GM19328 (cell line): ENCODE data around the gene ADARB2.

Experiments used
- ATAC-seq: cut with Tn5 transposase; IDR thresholded peaks from one replicate; pipeline ENCODE4 v1.9.1; 2021; ENCODE audit warnings: mild to moderate bottlenecking, moderate library complexity; ENCODE audit not compliant: unreplicated experiment

ADARB2 gene

DNA sequence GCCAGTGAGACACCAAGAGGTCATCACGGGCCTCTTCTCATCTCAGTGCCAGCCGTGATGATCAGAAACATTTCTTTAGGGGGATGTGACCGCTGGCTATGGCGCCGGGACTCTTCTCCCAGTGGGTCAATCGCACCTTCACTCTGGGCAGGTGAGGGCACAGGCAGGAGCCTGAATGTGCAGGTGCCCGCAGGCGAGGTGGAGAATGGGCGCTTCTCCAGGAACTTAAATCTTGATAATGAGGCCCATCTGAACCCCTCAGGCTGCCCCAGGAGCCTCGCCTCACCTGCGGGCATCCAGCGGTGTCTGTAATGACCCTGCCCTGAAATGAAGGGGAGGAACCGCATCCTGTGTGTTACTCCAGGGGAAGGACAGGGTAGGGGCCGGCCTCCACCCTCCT, 204.7 kb downstream of the ADARB2 start:
- no peak for ATAC-seq

DNA sequence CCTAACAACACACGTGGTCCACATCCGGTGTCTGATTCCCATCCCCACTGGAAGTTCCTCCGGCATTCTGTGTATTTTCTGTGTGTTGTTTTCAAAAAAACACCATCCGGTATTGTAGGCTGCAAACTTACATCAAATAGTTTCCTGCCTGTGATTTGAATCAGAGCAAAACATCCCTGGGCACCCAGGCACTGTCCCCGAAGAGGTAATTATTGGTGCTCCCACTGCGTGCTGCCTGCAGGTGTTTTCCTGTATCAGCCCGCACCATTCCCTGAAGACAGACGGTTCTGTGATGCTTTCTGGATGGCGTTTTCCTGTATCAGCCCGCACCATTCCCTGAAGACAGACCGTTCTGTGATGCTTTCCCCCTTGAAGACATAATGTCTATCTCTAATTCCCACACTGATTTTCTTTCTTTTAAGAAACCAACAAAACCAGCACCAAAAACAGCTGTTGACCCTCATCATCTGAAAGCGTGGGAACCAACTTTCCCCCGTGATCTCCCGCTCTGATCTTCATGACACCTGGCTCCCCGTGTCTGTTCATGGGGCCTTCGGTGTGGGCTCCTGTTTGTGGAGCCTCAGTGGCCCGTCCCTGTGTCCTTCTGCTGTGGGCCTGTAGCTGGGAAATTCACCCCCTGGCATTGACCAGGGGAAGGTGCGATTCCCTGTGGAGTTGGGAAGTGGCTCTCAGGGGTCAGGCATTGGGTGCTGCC, 205.3 kb downstream of the ADARB2 start:
- ATAC-seq = no peak

DNA sequence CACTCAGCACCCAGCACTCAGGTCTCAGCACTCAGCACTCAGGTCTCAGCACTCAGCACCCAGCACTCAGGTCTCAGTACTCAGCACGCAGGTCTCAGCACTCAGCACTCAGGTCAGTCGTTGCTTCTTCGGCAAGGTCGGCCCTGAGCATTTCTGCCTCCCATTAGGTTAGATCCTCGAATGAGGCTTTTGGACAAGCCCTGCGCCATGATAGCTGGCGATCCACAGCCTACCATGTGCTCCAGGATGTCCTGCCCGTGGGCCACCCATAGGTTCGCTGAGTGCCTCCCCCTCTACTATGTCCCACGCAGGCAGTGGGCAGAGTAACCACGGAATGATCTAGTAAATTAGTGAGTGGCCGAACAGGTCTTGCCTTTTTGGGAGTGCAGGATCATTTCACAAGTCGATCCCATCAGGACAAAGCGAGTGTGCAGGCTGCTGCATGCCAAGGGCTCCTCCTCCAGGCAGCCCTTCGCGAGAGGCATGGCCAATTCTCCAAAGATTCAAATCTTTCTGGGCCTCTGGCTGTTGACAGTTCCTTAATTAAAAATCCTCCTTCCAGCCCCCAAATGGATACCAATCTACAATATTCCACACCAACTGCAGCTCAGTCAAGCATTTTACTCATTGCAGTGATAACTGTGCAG, 206.3 kb downstream of the ADARB2 start:
- no peak for ATAC-seq

- ATAC-seq = no peak
Observed at GRCh38 chr10:1529806-1530413, 207.4 kb downstream of the ADARB2 start.

GRCh38 chr10:1527951-1528350, 209.4 kb downstream of the ADARB2 start:
- no peak for ATAC-seq

DNA sequence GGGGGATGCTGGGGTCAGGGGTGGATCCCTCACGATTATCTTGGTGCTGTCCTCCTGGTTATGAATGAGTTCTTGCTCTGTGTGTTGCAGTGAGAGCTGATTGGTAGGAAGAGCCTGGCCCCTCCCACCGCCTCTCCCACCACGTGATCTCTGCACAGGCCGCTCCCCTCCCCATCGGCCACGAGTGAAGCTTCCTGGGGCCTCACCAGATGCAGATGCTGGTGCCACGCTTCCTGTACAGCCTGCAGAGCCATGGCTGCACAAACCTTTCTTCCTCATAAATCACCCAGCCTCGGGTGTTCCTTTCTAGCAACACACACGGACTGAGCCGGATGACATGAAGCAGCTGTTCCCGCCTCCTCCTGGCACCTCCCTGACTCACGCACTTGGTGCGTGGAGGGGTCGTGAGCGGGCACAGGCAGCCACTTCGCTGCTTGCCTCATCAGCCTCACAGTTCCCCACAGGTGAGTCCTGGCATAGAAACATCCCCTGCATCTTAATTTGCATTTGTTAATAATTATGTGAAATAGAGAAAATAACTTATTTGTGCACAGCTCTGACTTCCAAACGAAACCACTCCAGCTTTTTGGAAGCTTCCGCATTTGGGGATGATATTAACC, 210.8 kb downstream of the ADARB2 start:
- ATAC-seq = no peak

GRCh38 chr10:1525354-1526162, 211.8 kb downstream of the ADARB2 start:
- no peak for ATAC-seq

DNA sequence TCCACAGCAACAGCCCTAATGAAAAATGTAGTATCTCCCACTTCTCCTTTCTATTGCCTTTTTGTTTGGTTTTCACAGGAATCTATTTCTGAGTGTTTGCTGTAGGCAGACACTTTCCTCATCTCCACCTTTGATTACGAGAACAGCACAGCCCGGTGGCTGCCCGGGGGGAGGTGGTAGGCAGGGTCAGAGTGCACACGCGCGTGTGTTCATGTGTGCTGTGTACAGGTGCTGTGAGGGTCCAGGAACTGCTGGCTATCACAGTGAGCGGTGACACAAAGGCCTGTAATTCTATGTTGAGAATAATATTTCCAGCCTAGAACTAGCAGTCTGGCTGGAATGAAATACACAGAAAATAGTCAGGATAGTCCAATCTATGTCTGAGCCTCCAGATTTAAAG, 212.8 kb downstream of the ADARB2 start:
- ATAC-seq = no peak

DNA sequence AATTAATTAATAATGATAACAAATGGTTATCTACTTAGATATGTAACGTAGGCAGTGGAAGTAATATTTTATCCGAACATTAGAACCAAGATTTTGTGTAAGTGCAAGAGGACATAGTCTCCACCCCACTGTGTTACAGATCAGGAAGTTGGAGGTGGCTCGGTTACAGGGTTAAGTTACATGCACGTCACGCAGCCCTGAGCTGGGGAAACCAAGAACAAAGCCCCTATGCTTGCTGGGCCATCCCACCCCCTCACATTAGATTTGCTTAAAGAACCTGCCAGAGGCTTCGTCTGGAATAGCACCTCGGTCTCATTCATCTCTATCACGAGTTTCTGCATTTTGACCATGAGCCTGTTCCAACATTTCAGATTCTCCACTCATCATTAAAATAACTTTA, 214.1 kb downstream of the ADARB2 start:
- no peak for ATAC-seq

DNA sequence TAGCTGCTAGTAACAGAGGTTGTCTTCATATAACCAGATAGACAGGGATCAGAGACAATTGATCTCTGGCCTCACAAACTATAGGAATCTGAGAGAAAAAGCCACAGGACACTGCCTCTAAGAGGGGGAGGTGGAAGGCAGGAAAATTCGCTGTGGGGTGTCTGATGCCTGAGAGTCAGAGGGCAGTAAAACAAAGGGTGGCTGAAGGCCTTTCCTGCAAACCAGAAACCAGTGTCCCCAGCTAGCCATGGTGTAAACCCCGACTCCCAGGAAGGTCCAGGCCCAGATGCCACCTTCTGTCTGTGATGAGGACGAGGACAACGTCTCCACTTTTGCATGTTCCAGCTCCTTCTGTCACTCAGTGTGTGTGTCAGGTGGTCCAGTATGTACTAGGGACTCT, 215.1 kb downstream of the ADARB2 start:
- ATAC-seq = no peak

DNA sequence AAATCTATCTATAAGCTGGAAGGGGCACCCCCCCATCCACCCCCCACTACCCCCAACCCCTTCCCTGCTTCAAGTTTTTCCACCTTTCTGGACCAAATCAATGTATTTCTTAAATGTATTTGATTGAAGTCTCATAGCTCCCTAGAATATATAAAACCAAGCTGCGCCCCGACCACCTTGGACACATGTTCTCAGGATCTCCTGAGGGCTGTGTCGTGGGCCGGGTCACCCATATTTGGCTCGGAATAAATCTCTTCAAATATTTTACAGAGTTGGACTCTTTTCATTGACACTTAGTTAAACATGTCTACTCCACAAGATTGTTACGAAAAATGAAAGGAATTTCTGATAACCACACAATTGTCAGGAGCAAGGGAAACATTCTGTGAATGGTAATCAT, 215.6 kb downstream of the ADARB2 start:
- no peak for ATAC-seq

DNA sequence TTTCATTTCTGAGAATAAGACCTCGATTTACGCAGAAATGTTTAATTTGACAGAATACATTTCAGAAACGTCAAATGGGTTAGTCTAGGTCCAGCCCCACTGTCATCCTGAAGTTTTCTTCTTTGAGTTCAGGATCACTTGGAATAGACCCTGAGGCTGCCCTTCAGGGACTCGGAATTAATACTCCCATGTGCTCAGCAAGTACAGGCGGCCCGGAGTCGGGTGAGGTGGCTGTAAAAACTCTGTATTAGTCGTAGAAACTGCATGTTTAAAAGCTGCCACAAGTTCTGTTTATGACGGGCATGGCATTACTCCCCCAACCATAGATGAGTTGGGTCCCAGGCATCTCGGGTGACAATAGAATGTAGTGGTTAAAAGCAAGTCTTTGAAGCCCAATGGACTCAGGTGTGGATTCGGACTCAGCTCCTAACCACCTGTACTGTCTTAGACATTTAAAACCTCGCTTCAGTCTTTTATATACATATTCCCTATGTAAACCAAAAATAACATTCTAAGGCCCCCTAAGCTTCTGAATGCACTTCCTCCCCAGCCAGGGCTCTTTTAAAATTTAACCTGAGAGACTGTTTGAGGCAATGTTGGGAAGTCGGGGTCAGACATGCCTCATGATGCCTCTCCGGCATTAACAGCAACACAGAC, 216.3 kb downstream of the ADARB2 start:
- no peak for ATAC-seq

GRCh38 chr10:1519391-1519790, 217.9 kb downstream of the ADARB2 start:
- ATAC-seq = no peak

GRCh38 chr10:1517684-1518083, 219.6 kb downstream of the ADARB2 start:
- ATAC-seq = no peak

DNA sequence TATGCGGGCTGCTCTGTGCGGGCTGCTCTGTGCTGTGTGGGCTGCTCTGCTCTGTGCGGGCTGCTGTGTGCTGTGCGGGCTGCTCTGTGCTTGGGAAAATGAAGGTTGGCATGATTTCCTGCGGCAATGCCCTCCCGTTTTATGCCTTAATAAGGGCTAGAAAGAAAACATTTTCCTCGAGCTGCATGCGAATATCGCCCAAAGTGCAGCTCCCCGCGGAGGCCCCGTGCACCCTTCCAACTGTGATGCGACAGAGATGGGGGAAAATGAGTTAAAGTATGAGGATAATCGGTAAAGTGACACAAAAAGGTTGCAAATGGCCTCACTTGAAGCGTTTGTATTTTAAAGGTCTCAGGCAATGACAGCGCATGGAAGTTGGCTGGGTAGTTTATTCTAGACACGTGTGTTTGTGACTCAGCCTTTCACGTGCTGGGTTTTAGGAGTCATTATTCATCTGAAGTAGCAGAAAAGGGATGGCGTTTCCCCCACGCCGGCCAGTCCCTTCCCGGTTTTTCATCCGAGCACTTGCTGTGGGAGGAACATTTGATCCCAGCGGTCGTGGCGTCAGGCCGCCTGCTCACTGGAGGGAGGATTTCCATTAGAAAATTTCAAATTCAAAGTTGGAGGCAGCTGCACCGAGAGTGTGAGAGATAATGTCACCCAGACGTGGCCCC, 220.7 kb downstream of the ADARB2 start:
- no peak for ATAC-seq

GRCh38 chr10:1515780-1516491, 221.4 kb downstream of the ADARB2 start:
- ATAC-seq = no peak

GRCh38 chr10:1515121-1515779, 222.1 kb downstream of the ADARB2 start:
- no peak for ATAC-seq

- ATAC-seq = no peak
Observed at GRCh38 chr10:1514681-1515080, 222.6 kb downstream of the ADARB2 start.

DNA sequence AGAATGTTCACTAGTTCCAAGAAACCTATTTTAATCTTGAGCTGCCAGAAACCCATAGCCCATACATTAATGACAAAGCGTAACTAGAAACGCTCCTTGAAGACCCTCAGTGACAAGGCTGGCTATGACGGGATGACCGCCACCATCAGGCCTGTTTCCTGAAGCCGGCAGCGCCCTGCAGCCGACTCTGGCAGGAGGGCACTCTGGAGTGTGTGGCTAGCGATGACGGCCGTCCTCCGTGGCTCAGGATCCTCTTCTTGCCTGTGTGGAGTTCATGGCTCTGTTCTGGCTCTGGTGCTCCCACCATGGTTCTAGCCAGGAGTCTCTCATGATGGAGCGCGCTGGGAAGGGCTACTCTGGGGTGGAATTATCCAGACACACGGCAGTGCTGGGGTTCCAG, 224.1 kb downstream of the ADARB2 start:
- ATAC-seq = no peak
